Smooth muscle cell of trachea (primary cell): Measurements from ENCODE around the gene HELLS. TPM values are rescaled to one million over a fixed set of nuclear protein-coding genes. Genes with fewer than 3 reads are reported as not detected.

Experiments used
- total RNA-seq: library from RNA; depleted of rRNA; stranded (reverse); fragments of >200 nt; gene quantifications from 2 replicates; pipeline ENCODE4 v1.2.1, GENCODE V29; 2014

The HELLS gene
- total RNA-seq: 5.8 and 62.1 TPM in 2 replicates

GRCh38 chr10:94545391-94546048 lies at the start of gene HELLS:
HELLS (plus strand) TSS chr10:94545788; CDS start chr10:94545922, 134 bp downstream.

Other genes with a start within 250 kb of the HELLS start
- 26.0 and 31.9 TPM in 2 replicates for gene NOC3L, start 182.8 kb upstream of the HELLS start, total RNA-seq
- 17.0 and 19.8 TPM in 2 replicates for gene TBC1D12, start 143.2 kb upstream of the HELLS start, total RNA-seq
- gene CYP2C18, start 137.9 kb downstream of the HELLS start, total RNA-seq: 0.17 TPM in 1 of 2 replicates, not detected in the other
- gene CYP2C19, start 216.9 kb downstream of the HELLS start, total RNA-seq: not detected in 2 replicates